Right lobe of liver (tissue), 4 donors: Measurements from ENCODE around the gene SLC52A3.

Source experiments
- CTCF ChIP-seq, 4 donors: fragments of 200-600 bp in 3 of 4; fragments of 450-650 bp in 1 of 4; IDR thresholded peaks; one replicate each; pipeline versions ENCODE4 v1.5.1 to v1.8.0; 2016 to 2022; ENCODE audit warnings: antibody characterized with exemption in 4 of 4, mild to moderate bottlenecking in 2 of 4
- POLR2A ChIP-seq: fragments of 450-650 bp; IDR thresholded peaks from one replicate; pipeline ENCODE4 v1.6.1; 2017; ENCODE audit warnings: antibody characterized with exemption, mild to moderate bottlenecking
- donor health status: DM: no; HTN: no; CAD: no.
- donor health status: DM: no; HTN: no; CAD: no.
- donor health status: DM: no; HTN: yes; CAD: no.

GRCh38 chr20:761418-762381 lies 6.6 kb downstream of the SLC52A3 start:
- TF ChIP-seq POLR2A = no peak
- no peak for TF ChIP-seq CTCF (IDR thresholded peaks at IDR 0.05)
